ENCODE data around the gene DGKH. TPM values are rescaled to one million over a fixed set of nuclear protein-coding genes. Genes with fewer than 3 reads are reported as not detected.

DGKH gene
- total RNA-seq, 2 donors from 2014 or later = 7.4 to 21.1 TPM

Other genes with a start within 250 kb of the DGKH start
- gene VWA8, start 87.5 kb upstream of the DGKH start, total RNA-seq = 10 to 100 TPM; 15.6 to 24.0 TPM
- 10 to 100 TPM; 23.0 to 25.9 TPM for gene AKAP11, start 223.5 kb downstream of the DGKH start, total RNA-seq